HG03469 (cell line): Measurements from ENCODE around the gene IQCC.

ENCODE experiments used
- ATAC-seq: cut with Tn5 transposase; IDR thresholded peaks from one replicate; pipeline ENCODE4 v1.9.1; 2021; ENCODE audit warnings: mild to moderate bottlenecking, moderate library complexity, moderate number of reproducible peaks; ENCODE audit not compliant: unreplicated experiment

IQCC gene

DNA sequence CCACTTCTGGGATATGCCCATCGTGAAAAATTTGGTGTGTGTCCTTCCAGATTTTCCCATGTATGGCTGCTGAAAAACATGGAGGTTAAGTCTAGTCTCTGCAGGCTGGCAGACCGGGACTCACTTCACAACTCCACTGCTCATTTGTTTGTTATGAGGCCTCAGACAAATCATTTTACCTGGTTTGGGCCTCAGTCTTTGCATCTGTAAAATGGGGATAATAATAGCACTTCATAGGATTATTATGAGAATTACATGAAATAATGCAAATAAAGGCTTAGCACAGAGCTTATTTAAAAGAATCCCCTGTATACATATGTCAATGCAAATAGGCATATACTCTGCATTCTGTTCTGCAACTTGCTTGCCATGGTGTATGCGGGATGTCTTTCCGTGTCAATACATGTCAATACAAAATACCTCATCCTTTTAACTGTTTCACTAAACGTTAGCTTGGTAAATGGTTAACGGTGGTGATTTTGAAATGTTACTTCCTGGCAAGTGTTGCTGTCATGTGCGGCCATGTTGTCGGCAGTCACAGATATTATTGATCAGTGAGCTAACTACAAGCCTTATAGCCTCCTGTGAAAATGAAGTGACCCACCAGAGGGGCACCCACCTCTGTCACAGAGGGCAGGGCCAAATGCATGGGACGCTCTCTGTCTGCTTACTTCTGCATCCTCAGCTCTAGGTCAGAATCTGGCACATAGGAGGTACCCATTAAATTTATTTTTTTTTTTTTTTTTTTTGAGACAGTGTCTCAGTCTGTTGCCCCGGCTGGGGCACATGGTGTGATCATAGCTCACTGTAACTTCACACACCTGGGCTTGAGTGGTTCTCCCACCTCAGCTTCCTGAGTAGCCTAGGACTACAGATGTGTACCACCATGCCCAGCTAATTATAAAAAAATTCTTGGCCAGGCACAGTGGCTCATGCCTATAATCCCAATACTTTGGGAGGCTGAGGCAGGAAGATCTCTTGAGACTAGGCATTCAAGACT lies 49.9 kb downstream of the IQCC start:
- no peak for ATAC-seq

GRCh38 chr1:32256473-32257226 lies 51.2 kb downstream of the IQCC start:
- no peak for ATAC-seq

DNA sequence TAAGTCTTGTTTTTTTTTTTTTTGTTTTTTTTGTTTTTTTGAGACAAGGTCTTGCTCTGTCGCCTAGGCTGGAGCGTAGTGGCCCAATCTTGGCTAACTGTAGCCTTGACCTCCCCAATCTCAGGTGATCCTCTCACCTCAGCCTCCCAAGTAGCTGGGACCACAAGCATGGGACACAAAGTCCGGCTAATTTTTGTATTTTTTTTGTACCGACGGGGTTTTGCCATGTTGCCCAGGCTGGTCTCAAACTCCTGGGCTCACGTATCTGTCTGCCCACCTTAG lies 51.7 kb downstream of the IQCC start:
- no peak for ATAC-seq
